IPS-15b (cell line): ENCODE results near the gene OXTR.
"Not testable (repeated sequence)": the region's sequence is repeated elsewhere in the genome, so short reads cannot be mapped to it uniquely, and the experiment has no call there.

Experiments used
- H3K27me3 ChIP-seq: one replicate; pipeline ENCODE4 v1.6.1; 2013; ENCODE audit warnings: low read length; ENCODE audit not compliant: control insufficient read depth, insufficient read depth
- H3K36me3 ChIP-seq: one replicate; pipeline ENCODE4 v1.6.1; 2013; ENCODE audit warnings: low read length; ENCODE audit not compliant: control insufficient read depth, insufficient read depth
- H3K4me1 ChIP-seq: one replicate; pipeline ENCODE4 v1.6.1; 2013; ENCODE audit warnings: mild to moderate bottlenecking, low read length; ENCODE audit not compliant: control insufficient read depth, insufficient read depth
- H3K4me3 ChIP-seq: one replicate; pipeline ENCODE4 v1.5.1; 2013; ENCODE audit warnings: low read depth, low read length
- H3K9ac ChIP-seq: one replicate; pipeline ENCODE4 v1.6.1; 2013; ENCODE audit warnings: low read depth, mild to moderate bottlenecking, low read length
- H3K9me3 ChIP-seq: one replicate; pipeline ENCODE4 v1.6.1; 2013; ENCODE audit warnings: mild to moderate bottlenecking, low read length; ENCODE audit not compliant: control insufficient read depth, insufficient read depth

OXTR gene

GRCh38 chr3:8722808-8723207 is 46.6 kb downstream of the OXTR start:
- Histone ChIP-seq H3K27me3 (no peaks in the 10 kb centered on the region), H3K9ac (no peak overlapping the region), H3K4me3 (no peak overlapping the region), H3K36me3 (no peaks in the 10 kb centered on the region), H3K9me3 (no peaks in the 10 kb centered on the region), H3K4me1 (no peaks in the 10 kb centered on the region)

GRCh38 chr3:8715757-8716156 is 53.7 kb downstream of the OXTR start:
- H3K9ac ChIP-seq, H3K9me3 ChIP-seq: not testable (repeated sequence)

GRCh38 chr3:8713901-8714759 is 55.3 kb downstream of the OXTR start:
- peaks cover 67% of the 10 kb centered on the region for H3K27me3 ChIP-seq
- H3K36me3 ChIP-seq, result no peaks in the 10 kb centered on the region
- no peak overlapping the region for H3K9ac ChIP-seq

More at GRCh38 chr3:8715757-8716156, 53.7 kb downstream of the OXTR start:
- H3K36me3 ChIP-seq, H3K4me1 ChIP-seq, H3K4me3 ChIP-seq: not testable (repeated sequence)
- peaks cover 50% of the 10 kb centered on the region for H3K27me3 ChIP-seq

GRCh38 chr3:8712908-8713255 is 56.5 kb downstream of the OXTR start:
- Histone ChIP-seq H3K4me3 (no peak overlapping the region), H3K9ac (no peak overlapping the region), H3K4me1 (no peaks in the 10 kb centered on the region), H3K9me3 (no peaks in the 10 kb centered on the region), H3K27me3 (peaks cover 76% of the 10 kb centered on the region), H3K36me3 (no peaks in the 10 kb centered on the region)

More at GRCh38 chr3:8713901-8714759, 55.3 kb downstream of the OXTR start:
- no peaks in the 10 kb centered on the region for H3K9me3 ChIP-seq
- no peaks in the 10 kb centered on the region for H3K4me1 ChIP-seq
- no peak overlapping the region for H3K4me3 ChIP-seq

GRCh38 chr3:8712045-8712907 is 57.1 kb downstream of the OXTR start:
- no peak overlapping the region for H3K9ac ChIP-seq
- peaks cover 83% of the 10 kb centered on the region for H3K27me3 ChIP-seq
- no peaks in the 10 kb centered on the region for H3K9me3 ChIP-seq
- H3K4me3 ChIP-seq, result no peak overlapping the region
- no peaks in the 10 kb centered on the region for H3K36me3 ChIP-seq
- H3K4me1 ChIP-seq, result no peaks in the 10 kb centered on the region

GRCh38 chr3:8709801-8710507 is 59.5 kb downstream of the OXTR start:
- Histone ChIP-seq H3K27me3 (peaks cover 78% of the 10 kb centered on the region), H3K4me3 (no peak overlapping the region), H3K4me1 (no peaks in the 10 kb centered on the region), H3K9me3 (no peaks in the 10 kb centered on the region), H3K36me3 (no peaks in the 10 kb centered on the region), H3K9ac (no peak overlapping the region)

GRCh38 chr3:8709287-8709686 is 60.1 kb downstream of the OXTR start:
- Histone ChIP-seq H3K4me3 (no peak overlapping the region), H3K27me3 (peaks cover 72% of the 10 kb centered on the region), H3K4me1 (no peaks in the 10 kb centered on the region), H3K9me3 (no peaks in the 10 kb centered on the region), H3K9ac (no peak overlapping the region), H3K36me3 (no peaks in the 10 kb centered on the region)

- Histone ChIP-seq H3K4me1 (no peaks in the 10 kb centered on the region), H3K27me3 (peaks cover 35% of the 10 kb centered on the region), H3K9me3 (no peaks in the 10 kb centered on the region), H3K4me3 (no peak overlapping the region), H3K36me3 (no peaks in the 10 kb centered on the region), H3K9ac (no peak overlapping the region)
Measured at GRCh38 chr3:8705575-8705974, 63.8 kb downstream of the OXTR start.

- Histone ChIP-seq H3K4me3 (no peak overlapping the region), H3K4me1 (no peaks in the 10 kb centered on the region), H3K27me3 (peaks cover 8% of the 10 kb centered on the region), H3K9ac (no peak overlapping the region), H3K36me3 (peaks cover under 1% of the 10 kb centered on the region), H3K9me3 (no peaks in the 10 kb centered on the region)
Measured at GRCh38 chr3:8702560-8702959, 66.9 kb downstream of the OXTR start.
